Dermis microvascular lymphatic vessel endothelial cell (primary cell): ENCODE measurements around the gene UQCRFS1. TPM values are rescaled to one million over a fixed set of nuclear protein-coding genes. Genes with fewer than 3 reads are reported as not detected.
"Not testable (repeated sequence)": the region's sequence is repeated elsewhere in the genome, so short reads cannot be mapped to it uniquely, and the experiment has no call there.

ENCODE experiments used
- DNase-seq, 2 donors: peaks; one replicate each; pipeline versions ENCODE4 v3.0.0 to v3.0.0-alpha.2; 2010; ENCODE audit warnings: low read depth in 2 of 2
- total RNA-seq: library from RNA; depleted of rRNA; stranded (reverse); fragments of >200 nt; gene quantifications from 2 replicates; pipeline ENCODE4 v1.2.1, GENCODE V29; 2014

The UQCRFS1 gene
- total RNA-seq, 1 donor from 2014 or later: 30.2 TPM

- DNase-seq: no peak
Observed at GRCh38 chr19:29215322-29215845, 2.4 kb upstream of the UQCRFS1 start.

- DNase-seq: no peak
Observed at GRCh38 chr19:29214411-29214810, 1.5 kb upstream of the UQCRFS1 start.

GRCh38 chr19:29212356-29212647, 649 bp downstream of the UQCRFS1 start:
- DNase-seq: no peak

- peak; percentile 5 to 26 for DNase-seq
Observed at GRCh38 chr19:29211562-29212355, 1.2 kb downstream of the UQCRFS1 start.

GRCh38 chr19:29211041-29211440, 1.9 kb downstream of the UQCRFS1 start:
- not testable (repeated sequence) for DNase-seq

GRCh38 chr19:29210502-29210901, 2.4 kb downstream of the UQCRFS1 start:
- not testable (repeated sequence) for DNase-seq

GRCh38 chr19:29207403-29208187, 5.4 kb downstream of the UQCRFS1 start:
- not testable (repeated sequence) for DNase-seq

GRCh38 chr19:29206453-29206852, 6.5 kb downstream of the UQCRFS1 start:
- no peak for DNase-seq

- no peak for DNase-seq
Observed at GRCh38 chr19:29202281-29202680, 10.7 kb downstream of the UQCRFS1 start.

- DNase-seq: no peak
Observed at GRCh38 chr19:29201855-29202254, 11.1 kb downstream of the UQCRFS1 start.

- no peak for DNase-seq
Observed at GRCh38 chr19:29194658-29195057, 18.3 kb downstream of the UQCRFS1 start.

- DNase-seq: no peak
Observed at GRCh38 chr19:29193155-29193554, 19.8 kb downstream of the UQCRFS1 start.

GRCh38 chr19:29191005-29191404, 21.9 kb downstream of the UQCRFS1 start:
- DNase-seq: no peak

- DNase-seq: no peak
Observed at GRCh38 chr19:29189033-29189360, 24.0 kb downstream of the UQCRFS1 start.

- DNase-seq: no peak
Observed at GRCh38 chr19:29188289-29189032, 24.5 kb downstream of the UQCRFS1 start.

GRCh38 chr19:29187676-29188075, 25.3 kb downstream of the UQCRFS1 start:
- no peak for DNase-seq

- DNase-seq: no peak
Observed at GRCh38 chr19:29185427-29185826, 27.5 kb downstream of the UQCRFS1 start.

GRCh38 chr19:29176981-29177754, 35.8 kb downstream of the UQCRFS1 start:
- DNase-seq: no peak

GRCh38 chr19:29173896-29174295, 39.1 kb downstream of the UQCRFS1 start:
- no peak for DNase-seq

- no peak for DNase-seq
Observed at GRCh38 chr19:29172302-29172701, 40.6 kb downstream of the UQCRFS1 start.

GRCh38 chr19:29171525-29171924, 41.4 kb downstream of the UQCRFS1 start:
- no peak for DNase-seq
